ENCODE results near the gene TRPM5.

GRCh38 chr11:2477936-2478335 lies 33.6 kb upstream of the TRPM5 start:
- TF ChIP-seq ZNF512 (CRISPR knock-in tag; IDR thresholded peaks at IDR 0.05; ENCODE audit: borderline replicate concordance), result no peak
- TF ChIP-seq CTCF (IDR thresholded peaks at IDR 0.05), result no peak
- TF ChIP-seq NFE2L1 (CRISPR knock-in tag; IDR thresholded peaks at IDR 0.05), result no peak
- no peak for TF ChIP-seq RORB (CRISPR knock-in tag; IDR thresholded peaks at IDR 0.05)
- TF ChIP-seq NR3C1 (CRISPR knock-in tag; conservative IDR thresholded peaks at IDR 0.05; ENCODE audit: low read depth), result no peak
- TF ChIP-seq, protein P1, sequence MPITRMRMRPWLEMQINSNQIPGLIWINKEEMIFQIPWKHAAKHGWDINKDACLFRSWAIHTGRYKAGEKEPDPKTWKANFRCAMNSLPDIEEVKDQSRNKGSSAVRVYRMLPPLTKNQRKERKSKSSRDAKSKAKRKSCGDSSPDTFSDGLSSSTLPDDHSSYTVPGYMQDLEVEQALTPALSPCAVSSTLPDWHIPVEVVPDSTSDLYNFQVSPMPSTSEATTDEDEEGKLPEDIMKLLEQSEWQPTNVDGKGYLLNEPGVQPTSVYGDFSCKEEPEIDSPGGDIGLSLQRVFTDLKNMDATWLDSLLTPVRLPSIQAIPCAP (CRISPR knock-in tag; IDR thresholded peaks at IDR 0.05), result no peak
- no peak for TF ChIP-seq ELF4 (CRISPR knock-in tag; IDR thresholded peaks at IDR 0.05; ENCODE audit: low read depth)

All from WTC11 (cell line).